CD14-positive monocyte (primary cell): ENCODE data around the gene EPG5. TPM values are rescaled to one million over a fixed set of nuclear protein-coding genes. Genes with fewer than 3 reads are reported as not detected.

Experiments used
- DNase-seq, 3 donors: peaks; one replicate each; pipeline ENCODE4 v3.0.0-alpha.2; 2011 to 2022
- H2AFZ ChIP-seq: 2 replicates; pipeline ENCODE4 v1.6.0; 2012; ENCODE audit warnings: mild to moderate bottlenecking, low read depth, low read length, inconsistent platforms; ENCODE audit not compliant: insufficient read depth, poor library complexity, severe bottlenecking
- H3K27ac ChIP-seq, 2 donors: 1 replicate in 1 of 2; 2 replicates in 1 of 2; pipeline ENCODE4 v1.5.1; 2012 to 2013; ENCODE audit warnings: low read length in 2 of 2, control low read depth in 1 of 2, inconsistent platforms in 1 of 2, low read depth in 1 of 2, mild to moderate bottlenecking in 1 of 2
- H3K27me3 ChIP-seq, 2 donors: one replicate each; pipeline versions ENCODE4 v1.6.0 to v1.6.1; 2011 to 2013; ENCODE audit warnings: low read length in 2 of 2; ENCODE audit not compliant: control insufficient read depth in 2 of 2, insufficient read depth in 2 of 2
- H3K36me3 ChIP-seq, 2 donors: replicated peaks in 1 of 2; 1 replicate in 1 of 2; 2 replicates in 1 of 2; pipeline versions ENCODE4 v1.5.1 to v1.6.1; 2012 to 2013; ENCODE audit warnings: low read length in 2 of 2, control low read depth in 1 of 2, inconsistent platforms in 1 of 2, mild to moderate bottlenecking in 1 of 2; ENCODE audit not compliant: insufficient read depth in 2 of 2, control insufficient read depth in 1 of 2
- H3K4me1 ChIP-seq, 2 donors: 1 replicate in 1 of 2; 2 replicates in 1 of 2; pipeline versions ENCODE4 v1.5.1 to v1.6.1; 2012 to 2013; ENCODE audit warnings: low read length in 2 of 2, control low read depth in 1 of 2, inconsistent platforms in 1 of 2, mild to moderate bottlenecking in 1 of 2, moderate library complexity in 1 of 2; ENCODE audit not compliant: insufficient read depth in 2 of 2, control insufficient read depth in 1 of 2
- H3K4me2 ChIP-seq: replicated peaks from 2 replicates; pipeline ENCODE3; 2012; ENCODE audit warnings: low read length, moderate library complexity, mild to moderate bottlenecking; ENCODE audit not compliant: poor library complexity, severe bottlenecking; ENCODE audit errors: extremely low read depth
- H3K4me3 ChIP-seq, 3 experiments: fragments of 200-600 bp in 1 of 3; sonication (generic) in 1 of 3; replicated peaks in 1 of 3; 1 replicate in 2 of 3; 2 replicates in 1 of 3; pipeline ENCODE4 v1.5.1; 2011 to 2013; ENCODE audit warnings: low read length in 3 of 3, mild to moderate bottlenecking in 3 of 3, control low read depth in 2 of 3, low read depth in 2 of 3, inconsistent platforms in 1 of 3, moderate library complexity in 1 of 3
- H3K79me2 ChIP-seq: 2 replicates; pipeline ENCODE4 v1.6.0; 2012; ENCODE audit warnings: mild to moderate bottlenecking, control low read depth, inconsistent platforms, low read length, moderate library complexity; ENCODE audit not compliant: insufficient read depth
- H3K9ac ChIP-seq: 2 replicates; pipeline ENCODE4 v1.6.0; 2017; ENCODE audit warnings: low read length, mild to moderate bottlenecking; ENCODE audit not compliant: insufficient read depth, poor library complexity, severe bottlenecking
- H3K9me3 ChIP-seq, 2 donors: replicated peaks in 1 of 2; 1 replicate in 1 of 2; 2 replicates in 1 of 2; pipeline versions ENCODE4 v1.5.1 to v1.6.1; 2012 to 2013; ENCODE audit warnings: low read length in 2 of 2, control low read depth in 1 of 2; ENCODE audit not compliant: control insufficient read depth in 1 of 2, insufficient read depth in 1 of 2
- H4K20me1 ChIP-seq: 2 replicates; pipeline ENCODE4 v1.6.0; 2012; ENCODE audit warnings: mild to moderate bottlenecking, low read length, control low read depth, moderate library complexity; ENCODE audit not compliant: insufficient read depth
- H3K27ac Mint-ChIP-seq, 7 donors: one replicate each; pipeline ENCODE4 v1.8.0; 2020; ENCODE audit warnings: mild to moderate bottlenecking in 7 of 7, mixed read lengths in 7 of 7, moderate library complexity in 6 of 7, inconsistent platforms in 2 of 7
- H3K27me3 Mint-ChIP-seq, 3 donors: one replicate each; pipeline ENCODE4 v1.8.0; 2021 to 2022; ENCODE audit warnings: low read depth in 3 of 3, mild to moderate bottlenecking in 3 of 3, mixed read lengths in 3 of 3, moderate library complexity in 3 of 3, inconsistent platforms in 1 of 3
- H3K36me3 Mint-ChIP-seq, 2 donors: one replicate each; pipeline ENCODE4 v1.8.0; 2020; ENCODE audit warnings: mixed read lengths in 2 of 2, inconsistent platforms in 1 of 2, mild to moderate bottlenecking in 1 of 2
- H3K4me1 Mint-ChIP-seq: one replicate; pipeline ENCODE4 v1.8.0; 2020; ENCODE audit warnings: mild to moderate bottlenecking, mixed read lengths
- H3K4me3 Mint-ChIP-seq, 2 donors: one replicate each; pipeline ENCODE4 v1.8.0; 2020; ENCODE audit warnings: mild to moderate bottlenecking in 2 of 2, mixed read lengths in 2 of 2, moderate library complexity in 1 of 2
- H3K9me3 Mint-ChIP-seq, 7 donors: one replicate each; pipeline ENCODE4 v1.8.0; 2020 to 2022; ENCODE audit warnings: mixed read lengths in 7 of 7, mild to moderate bottlenecking in 6 of 7, moderate library complexity in 6 of 7, inconsistent platforms in 2 of 7
- WGBS: methylation state at CpG from one replicate; pipeline ENCODE4 v1.1.5; 2013; ENCODE audit warnings: missing lambda C conversion rate; ENCODE audit not compliant: insufficient coverage; 5-methylcytosine and 5-hydroxymethylcytosine counted together
- intact Hi-C, 2 donors: fragments of 100-400 bp; cut with micrococcal nuclease; formaldehyde crosslinking; loops; one replicate each; pipeline versions ENCODE4 v1.15.0 to v1.15.1; 2023
- polyA plus RNA-seq, 3 donors: library from polyadenylated mRNA; depleted of rRNA in 1 of 3; unstranded in 2 of 3; stranded (reverse) in 1 of 3; fragments of 300-500 nt in 2 of 3; fragments of >200 nt in 1 of 3; fragmentation: Illumina TruSeq in 2 of 3; gene quantifications; 1 replicate in 2 of 3; 2 replicates in 1 of 3; pipeline ENCODE4 v1.2.3, GENCODE V29; 2012 to 2021
- TF ChIP-seq, protein P1 (sequence below): fragments of 200-600 bp; IDR thresholded peaks from one replicate; pipeline ENCODE4 v1.8.0; 2022; ENCODE audit warnings: antibody characterized with exemption, mild to moderate bottlenecking

Gene EPG5
- polyA plus RNA-seq, 3 donors, result 1.3 to 15.9 (median 1.4) TPM

DNA sequence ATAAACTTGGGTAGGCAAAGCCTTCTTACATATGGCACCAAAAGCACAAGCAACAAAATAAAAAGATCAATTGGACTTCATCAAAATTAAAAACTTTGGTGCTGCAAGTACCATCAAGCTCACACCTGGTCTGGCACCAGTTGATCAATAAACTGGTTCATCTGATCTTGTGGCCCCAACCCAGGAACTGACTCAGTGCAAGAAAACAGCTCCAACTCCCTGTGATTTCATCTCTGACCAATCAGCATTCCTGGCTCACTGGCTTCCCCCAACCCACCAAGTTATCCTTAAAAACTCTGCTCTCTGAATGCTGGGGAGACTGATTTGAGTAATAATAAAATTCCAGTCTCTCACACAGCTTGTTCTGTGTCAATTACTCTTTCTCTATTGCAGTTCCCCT, 8.4 kb downstream of the EPG5 start:
- H3K4me2 ChIP-seq, result no peak overlapping the region
- Mint-ChIP-seq H3K27me3 (no peaks in the 10 kb centered on the region), H3K4me1 (peaks cover 39% of the 10 kb centered on the region), H3K4me3 (no peak overlapping the region), H3K27ac (peak overlapping the region in 6 of 7 donors; percentile 33 to 64 (median 40)), H3K9me3 (no peaks in the 10 kb centered on the region), H3K36me3 (peaks cover 41 to 48% of the 10 kb centered on the region in 2 donors)
- intact Hi-C loops, result no loop called here
- no peak overlapping the region for H3K4me3 ChIP-seq
- H3K27me3 ChIP-seq, result no peaks in the 10 kb centered on the region
- peaks cover 96% of the 10 kb centered on the region for H3K79me2 ChIP-seq
- H3K9ac ChIP-seq, result no peak overlapping the region
- no peaks in the 10 kb centered on the region for H3K9me3 ChIP-seq
- TF ChIP-seq, protein P1, sequence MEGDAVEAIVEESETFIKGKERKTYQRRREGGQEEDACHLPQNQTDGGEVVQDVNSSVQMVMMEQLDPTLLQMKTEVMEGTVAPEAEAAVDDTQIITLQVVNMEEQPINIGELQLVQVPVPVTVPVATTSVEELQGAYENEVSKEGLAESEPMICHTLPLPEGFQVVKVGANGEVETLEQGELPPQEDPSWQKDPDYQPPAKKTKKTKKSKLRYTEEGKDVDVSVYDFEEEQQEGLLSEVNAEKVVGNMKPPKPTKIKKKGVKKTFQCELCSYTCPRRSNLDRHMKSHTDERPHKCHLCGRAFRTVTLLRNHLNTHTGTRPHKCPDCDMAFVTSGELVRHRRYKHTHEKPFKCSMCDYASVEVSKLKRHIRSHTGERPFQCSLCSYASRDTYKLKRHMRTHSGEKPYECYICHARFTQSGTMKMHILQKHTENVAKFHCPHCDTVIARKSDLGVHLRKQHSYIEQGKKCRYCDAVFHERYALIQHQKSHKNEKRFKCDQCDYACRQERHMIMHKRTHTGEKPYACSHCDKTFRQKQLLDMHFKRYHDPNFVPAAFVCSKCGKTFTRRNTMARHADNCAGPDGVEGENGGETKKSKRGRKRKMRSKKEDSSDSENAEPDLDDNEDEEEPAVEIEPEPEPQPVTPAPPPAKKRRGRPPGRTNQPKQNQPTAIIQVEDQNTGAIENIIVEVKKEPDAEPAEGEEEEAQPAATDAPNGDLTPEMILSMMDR, result no peak
- H4K20me1 ChIP-seq, result peaks cover 42% of the 10 kb centered on the region
- H2AFZ ChIP-seq, result no peak overlapping the region
- peaks cover 29 to 51% of the 10 kb centered on the region in 2 donors for H3K36me3 ChIP-seq
- DNase-seq, result no peak
- H3K27ac ChIP-seq, result peak overlapping the region in 1 of 2 donors; percentile 31
- H3K4me1 ChIP-seq, result peaks cover 22 to 26% of the 10 kb centered on the region in 2 donors

DNA sequence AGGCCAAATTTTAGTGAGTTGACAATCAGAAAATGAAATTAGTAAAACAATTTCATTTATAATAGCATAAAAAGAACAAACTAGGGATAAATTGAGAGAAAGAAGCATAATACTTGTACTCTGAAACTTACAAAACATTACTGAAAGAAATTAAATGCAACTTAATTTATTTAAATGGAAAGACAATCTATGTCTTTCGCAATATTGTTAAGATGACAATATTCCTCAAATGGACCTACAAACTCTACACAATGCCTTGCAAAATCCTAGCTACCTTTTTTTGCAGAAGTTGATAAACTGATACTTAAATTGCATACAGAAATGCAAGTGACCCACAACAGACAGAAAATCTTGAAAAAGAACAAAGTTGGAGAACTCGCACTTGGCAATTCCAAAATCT, 9.1 kb downstream of the EPG5 start:
- peak in 2 of 3 donors; percentile 7 to 24 for DNase-seq
- H3K27ac Mint-ChIP-seq, result peak overlapping the region in 6 of 7 donors; percentile 8 to 77 (median 58)
- Histone ChIP-seq H2AFZ (no peak overlapping the region), H3K36me3 (peaks cover 36 to 55% of the 10 kb centered on the region in 2 donors), H3K27me3 (no peaks in the 10 kb centered on the region), H3K4me1 (peaks cover 21 to 22% of the 10 kb centered on the region in 2 donors), H3K4me2 (no peak overlapping the region), H3K79me2 (peaks cover 90% of the 10 kb centered on the region), H3K9me3 (no peaks in the 10 kb centered on the region), H4K20me1 (peaks cover 46% of the 10 kb centered on the region), H3K4me3 (no peak overlapping the region), H3K27ac (peak overlapping the region in 1 of 2 donors; percentile 31), H3K9ac (no peak overlapping the region)
- no peaks in the 10 kb centered on the region for H3K27me3 Mint-ChIP-seq
- no peak overlapping the region for H3K4me3 Mint-ChIP-seq
- peaks cover 32% of the 10 kb centered on the region for H3K4me1 Mint-ChIP-seq
- no CpG with 5 or more reads among the region's 2 CpGs for WGBS
- no peaks in the 10 kb centered on the region for H3K9me3 Mint-ChIP-seq
- TF ChIP-seq, protein P1, result no peak
- H3K36me3 Mint-ChIP-seq, result peaks cover 43 to 51% of the 10 kb centered on the region in 2 donors
- intact Hi-C loops, result no loop called here
